ENCODE results near the gene VWA5B1.
"Not testable (repeated sequence)": the region's sequence is repeated elsewhere in the genome, so short reads cannot be mapped to it uniquely, and the experiment has no call there.

VWA5B1 gene

GRCh38 chr1:20280341-20280740 is 10.3 kb upstream of the VWA5B1 start:
- no peak for DNase-seq (ENCODE audit: extremely low spot score, insufficient read length, low read depth)
- FAIRE-seq, result no peak

- FAIRE-seq (no peak), DNase-seq (ENCODE audit: extremely low spot score, insufficient read length, low read depth) (no peak)
Observed at GRCh38 chr1:20280906-20281305, 9.8 kb upstream of the VWA5B1 start.

DNA sequence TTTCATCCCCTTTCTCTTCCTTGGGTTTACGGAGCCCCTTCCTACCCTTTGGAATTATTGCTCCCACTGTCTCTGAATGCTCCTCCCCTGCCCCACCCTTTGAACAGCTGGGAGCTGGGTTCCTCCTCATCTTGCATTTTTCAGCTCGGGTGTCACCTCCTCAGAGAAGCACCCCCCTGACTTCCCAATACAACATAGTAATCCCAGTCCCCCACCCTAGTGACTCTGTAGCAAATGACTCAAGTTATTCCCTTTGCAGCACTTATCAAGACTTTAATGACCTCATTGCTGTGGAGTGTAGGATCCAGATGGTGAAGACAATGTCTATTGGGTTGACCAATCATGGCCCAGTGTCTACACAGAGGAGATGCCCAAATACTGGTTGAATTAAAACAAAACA is 8.9 kb upstream of the VWA5B1 start:
- FAIRE-seq (no peak), DNase-seq (ENCODE audit: extremely low spot score, insufficient read length, low read depth) (no peak)

GRCh38 chr1:20282533-20282932 is 8.1 kb upstream of the VWA5B1 start:
- FAIRE-seq, result no peak
- DNase-seq (ENCODE audit: extremely low spot score, insufficient read length, low read depth), result no peak

DNA sequence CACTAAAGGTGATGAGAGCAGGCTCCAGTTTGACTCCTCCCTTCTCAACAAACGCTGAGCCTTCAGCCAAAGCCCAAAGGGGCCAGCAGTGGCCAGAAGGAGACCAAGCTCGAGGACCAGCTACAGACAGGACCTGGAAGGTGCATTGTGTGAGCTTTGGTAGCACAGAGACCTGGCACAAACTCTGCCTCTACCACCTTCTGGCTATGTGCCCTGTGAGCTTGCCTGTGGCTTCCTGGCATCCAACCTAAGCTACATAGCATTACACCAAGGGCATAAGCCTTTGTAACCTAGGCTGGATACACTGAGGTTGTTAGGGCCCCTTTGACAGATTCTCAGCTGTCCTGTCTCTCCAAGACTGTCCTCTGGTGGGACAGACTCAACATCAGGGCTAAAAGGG is 6.6 kb upstream of the VWA5B1 start:
- FAIRE-seq (no peak), DNase-seq (ENCODE audit: extremely low spot score, insufficient read length, low read depth) (no peak)

- no peak for FAIRE-seq
- DNase-seq (ENCODE audit: extremely low spot score, insufficient read length, low read depth), result no peak
Observed at GRCh38 chr1:20284625-20285024, 6.0 kb upstream of the VWA5B1 start.

- no peak for DNase-seq (ENCODE audit: extremely low spot score, insufficient read length, low read depth)
- no peak for FAIRE-seq
Observed at GRCh38 chr1:20285510-20285909, 5.2 kb upstream of the VWA5B1 start.

GRCh38 chr1:20287696-20288095 is 3.0 kb upstream of the VWA5B1 start:
- DNase-seq (ENCODE audit: extremely low spot score, insufficient read length, low read depth); FAIRE-seq: not testable (repeated sequence)

DNA sequence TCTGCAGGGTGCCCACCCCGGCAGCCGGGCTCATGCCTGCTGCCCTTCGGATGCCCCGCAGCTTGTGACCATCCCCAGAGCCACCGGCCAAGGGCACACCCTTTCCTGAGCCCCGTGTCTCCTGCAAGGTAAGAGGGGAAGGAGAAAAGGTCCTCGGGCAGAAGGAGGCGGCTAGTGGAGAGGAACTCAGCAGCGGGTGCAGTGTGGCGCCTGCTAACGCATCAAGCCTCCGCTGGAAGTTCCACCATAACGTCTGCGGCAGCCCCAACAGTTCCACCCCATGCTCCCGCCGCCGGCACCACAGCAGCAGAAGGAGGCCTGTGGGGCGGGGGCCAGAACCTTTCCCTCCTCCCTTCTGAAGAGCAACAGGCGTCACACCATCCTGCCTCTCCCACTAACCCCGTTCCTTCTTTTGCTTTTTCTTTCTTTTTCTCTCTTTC is 990 bp downstream of the VWA5B1 start:
- FAIRE-seq (no peak), DNase-seq (ENCODE audit: extremely low spot score, insufficient read length, low read depth) (no peak)

GRCh38 chr1:20298626-20299025 is 8.0 kb downstream of the VWA5B1 start:
- no peak for DNase-seq (ENCODE audit: extremely low spot score, insufficient read length, low read depth)
- FAIRE-seq, result no peak

DNA sequence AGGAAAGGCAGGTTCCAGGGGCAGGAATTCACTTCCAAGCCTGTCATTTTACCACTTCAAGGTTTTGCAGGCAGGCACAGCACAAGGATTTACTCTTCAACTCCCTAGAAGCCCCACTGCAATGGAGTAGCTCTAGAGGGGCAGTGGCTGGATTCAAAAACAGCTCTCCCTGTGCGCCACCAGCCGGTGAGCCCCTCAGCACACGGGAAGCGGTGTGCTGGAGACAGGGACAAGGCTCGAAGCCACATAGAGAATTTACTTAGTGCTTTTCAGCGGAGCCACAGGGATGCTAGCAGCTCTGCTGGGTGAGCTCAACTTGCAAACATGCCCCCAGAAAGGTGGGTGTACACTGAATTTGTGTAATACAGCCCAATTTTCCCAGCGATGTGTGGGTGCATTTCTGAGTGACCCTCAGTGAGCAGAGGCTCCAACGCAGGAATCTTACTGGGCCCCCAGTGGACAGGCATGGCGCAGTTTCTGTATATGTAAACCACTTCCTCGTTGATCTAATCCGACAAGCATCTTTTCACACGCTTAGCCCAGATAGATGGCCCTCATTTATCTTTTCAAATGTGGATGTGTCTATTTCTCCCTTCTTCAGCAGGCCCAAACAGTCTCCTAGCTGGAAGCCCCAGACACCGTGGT is 10.9 kb downstream of the VWA5B1 start:
- FAIRE-seq, result no peak
- DNase-seq (ENCODE audit: extremely low spot score, insufficient read length, low read depth), result no peak

DNA sequence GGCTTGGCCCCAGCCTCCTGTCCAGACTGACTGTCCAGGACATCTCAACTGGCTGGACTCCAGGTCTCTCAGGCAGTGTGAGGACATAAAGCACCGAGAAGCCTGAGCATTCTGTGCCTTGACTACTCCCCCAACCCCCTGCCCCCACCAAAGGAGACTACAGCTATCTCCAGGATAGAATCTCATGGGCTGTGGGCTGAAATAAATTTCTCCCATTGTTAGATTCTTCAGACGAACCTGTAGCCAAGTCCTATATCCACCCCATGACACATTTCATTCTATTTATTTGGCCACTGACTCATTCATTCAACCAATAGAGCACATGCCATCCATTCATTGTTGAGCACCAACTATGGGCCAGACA is 11.4 kb downstream of the VWA5B1 start:
- FAIRE-seq (no peak), DNase-seq (ENCODE audit: extremely low spot score, insufficient read length, low read depth) (no peak)

DNA sequence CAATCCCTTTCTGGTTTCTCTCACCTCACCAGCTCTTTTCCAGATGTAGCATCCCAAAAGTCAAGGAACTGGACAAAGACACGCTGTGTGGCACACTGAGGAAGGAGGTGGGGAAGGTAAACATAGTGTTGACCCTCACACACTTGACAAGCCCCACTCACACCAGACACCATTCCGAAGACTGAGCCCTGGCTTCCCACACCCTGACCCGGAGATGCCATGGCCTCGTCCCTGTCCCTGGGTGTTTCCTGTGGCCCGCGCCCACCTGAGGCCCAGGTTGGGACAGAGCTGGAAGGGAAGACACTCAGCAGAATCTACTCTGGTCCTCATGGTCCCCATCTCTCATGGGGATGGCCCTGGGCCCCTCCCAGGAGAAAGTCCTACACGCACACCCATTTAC is 16.4 kb downstream of the VWA5B1 start:
- DNase-seq (ENCODE audit: extremely low spot score, insufficient read length, low read depth), result no peak

GRCh38 chr1:20308569-20308968 is 17.9 kb downstream of the VWA5B1 start:
- FAIRE-seq (no peak), DNase-seq (ENCODE audit: extremely low spot score, insufficient read length, low read depth) (no peak)

More for the DNA sequence above, 16.4 kb downstream of the VWA5B1 start:
- FAIRE-seq, result no peak

- DNase-seq (ENCODE audit: extremely low spot score, insufficient read length, low read depth) (no peak), FAIRE-seq (no peak)
Observed at GRCh38 chr1:20311289-20311688, 20.6 kb downstream of the VWA5B1 start.

- DNase-seq (ENCODE audit: extremely low spot score, insufficient read length, low read depth), result no peak
- FAIRE-seq, result no peak
Observed at GRCh38 chr1:20312310-20312709, 21.6 kb downstream of the VWA5B1 start.

GRCh38 chr1:20312818-20313217 is 22.1 kb downstream of the VWA5B1 start:
- FAIRE-seq, result no peak
- DNase-seq (ENCODE audit: extremely low spot score, insufficient read length, low read depth), result no peak

- DNase-seq (ENCODE audit: extremely low spot score, insufficient read length, low read depth) (no peak), FAIRE-seq (no peak)
Observed at GRCh38 chr1:20317471-20317870, 26.8 kb downstream of the VWA5B1 start.

DNA sequence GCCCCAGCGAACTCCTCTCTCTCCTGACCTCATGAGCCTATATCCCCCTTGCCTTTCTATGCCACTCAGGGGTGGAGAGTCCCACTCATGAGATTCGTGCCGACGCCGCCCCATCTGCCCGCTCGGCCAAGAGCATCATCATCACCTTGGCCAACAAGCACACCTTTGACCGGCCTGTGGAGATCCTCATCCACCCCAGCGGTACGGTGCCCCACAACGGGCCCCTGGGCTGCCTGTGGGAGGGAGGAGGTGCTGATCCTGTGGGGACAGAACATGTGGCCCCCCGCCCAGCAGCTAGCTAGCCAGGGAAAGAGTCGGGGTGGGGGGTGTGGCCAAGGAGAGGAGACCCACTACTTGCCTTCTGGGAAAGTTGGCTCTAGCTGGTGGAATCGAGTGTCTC is 27.8 kb downstream of the VWA5B1 start:
- no peak for DNase-seq (ENCODE audit: extremely low spot score, insufficient read length, low read depth)
- no peak for FAIRE-seq

DNA sequence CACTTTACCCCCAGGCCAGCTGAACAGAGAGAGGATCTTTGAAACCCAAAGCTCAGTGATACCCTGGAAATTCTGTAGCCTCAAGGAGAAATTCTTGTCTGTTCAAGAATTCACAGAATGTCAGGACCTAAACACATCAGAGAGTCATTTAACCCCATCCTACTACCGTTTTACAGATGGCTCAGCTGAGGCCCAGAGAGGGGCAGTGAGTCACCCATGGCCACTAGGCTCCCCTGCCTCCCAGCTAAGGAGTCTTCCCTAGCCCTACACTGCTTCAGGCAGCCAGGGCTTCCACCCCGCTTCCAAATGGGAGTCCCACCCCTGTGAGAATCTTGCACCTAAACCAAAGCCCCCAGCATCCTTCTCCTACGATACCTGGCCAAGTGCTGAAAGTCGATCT is 28.3 kb downstream of the VWA5B1 start:
- FAIRE-seq (no peak), DNase-seq (ENCODE audit: extremely low spot score, insufficient read length, low read depth) (no peak)

GRCh38 chr1:20319456-20320220 is 29.0 kb downstream of the VWA5B1 start:
- FAIRE-seq (no peak), DNase-seq (ENCODE audit: extremely low spot score, insufficient read length, low read depth) (no peak)

DNA sequence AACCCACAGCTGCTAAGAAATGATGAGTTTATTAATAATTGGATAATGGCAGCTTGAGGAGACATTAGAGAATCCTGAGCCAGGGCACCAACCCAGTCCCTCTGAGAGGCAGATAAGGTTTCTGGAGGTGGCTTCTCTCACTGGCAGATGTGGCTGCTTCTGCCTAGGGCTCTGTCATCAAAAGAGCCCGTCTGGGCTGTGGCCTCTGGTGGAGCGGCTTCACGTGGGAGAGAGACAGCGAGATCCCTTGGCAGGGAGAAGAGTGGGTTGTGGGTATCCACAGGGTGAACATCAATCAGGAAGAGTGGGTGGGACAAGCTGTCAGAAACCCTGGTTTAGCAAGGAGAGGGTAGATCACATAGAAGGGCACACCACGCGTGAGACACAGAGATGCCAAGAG is 30.0 kb downstream of the VWA5B1 start:
- FAIRE-seq (no peak), DNase-seq (ENCODE audit: extremely low spot score, insufficient read length, low read depth) (no peak)

Data from GM18507 (cell line).